HL-60 (cell line): ENCODE results near the gene SIGLEC8.
A peak's percentile ranks its signal among the peaks of the same experiment; 100 is the strongest.

Experiments
- DNase-seq, 2 experiments: peaks; one replicate each; pipeline ENCODE4 v3.0.0-alpha.2; 2010 to 2020; ENCODE audit warnings: low read depth in 1 of 2, low spot score in 1 of 2
- H3K27ac ChIP-seq: fragments of 250-450 bp; sonication (Bioruptor Pico); replicated peaks from 2 replicates; pipeline ENCODE4 v1.5.1; 2020; ENCODE audit warnings: mild to moderate bottlenecking, moderate library complexity
- H3K27me3 ChIP-seq: fragments of 250-450 bp; sonication (Bioruptor Pico); 2 replicates; pipeline ENCODE4 v1.5.1; 2021; ENCODE audit warnings: mild to moderate bottlenecking, moderate library complexity; ENCODE audit not compliant: insufficient read depth, poor library complexity, severe bottlenecking
- H3K4me3 ChIP-seq: replicated peaks from 2 replicates; pipeline ENCODE4 v1.5.1; 2011; ENCODE audit warnings: mild to moderate bottlenecking, control low read depth, low read length; ENCODE audit not compliant: insufficient read depth
- CTCF ChIP-seq: IDR thresholded peaks from one replicate; pipeline ENCODE4 v1.5.1; 2011; ENCODE audit warnings: low read length, control low read depth, inconsistent platforms; ENCODE audit not compliant: insufficient read depth
- GABPA ChIP-seq: IDR thresholded peaks from 2 replicates; pipeline ENCODE4 v1.6.1; 2012; ENCODE audit warnings: low read depth
- POLR2AphosphoS5 ChIP-seq: IDR thresholded peaks from 2 replicates; pipeline ENCODE4 v1.6.1; 2012; ENCODE audit warnings: low read depth
- REST ChIP-seq: IDR thresholded peaks from 2 replicates; pipeline ENCODE4 v1.6.1; 2012; ENCODE audit warnings: low read depth; ENCODE audit not compliant: insufficient replicate concordance
- SPI1 ChIP-seq: IDR thresholded peaks from 2 replicates; pipeline ENCODE4 v1.6.1; 2012; ENCODE audit warnings: low read depth, mild to moderate bottlenecking, borderline replicate concordance

SIGLEC8 gene

GRCh38 chr19:51488491-51488890 lies 30.2 kb upstream of the SIGLEC8 start:
- H3K4me3 ChIP-seq, result no peak overlapping the region
- no peak overlapping the region for H3K27ac ChIP-seq
- no peak for DNase-seq
- TF ChIP-seq SPI1 (no peak), REST (no peak), GABPA (no peak), CTCF (no peak), POLR2AphosphoS5 (no peak)
- H3K27me3 ChIP-seq, result no peaks in the 10 kb centered on the region

GRCh38 chr19:51485960-51486660 lies 27.9 kb upstream of the SIGLEC8 start:
- no peak for TF ChIP-seq POLR2AphosphoS5

DNA sequence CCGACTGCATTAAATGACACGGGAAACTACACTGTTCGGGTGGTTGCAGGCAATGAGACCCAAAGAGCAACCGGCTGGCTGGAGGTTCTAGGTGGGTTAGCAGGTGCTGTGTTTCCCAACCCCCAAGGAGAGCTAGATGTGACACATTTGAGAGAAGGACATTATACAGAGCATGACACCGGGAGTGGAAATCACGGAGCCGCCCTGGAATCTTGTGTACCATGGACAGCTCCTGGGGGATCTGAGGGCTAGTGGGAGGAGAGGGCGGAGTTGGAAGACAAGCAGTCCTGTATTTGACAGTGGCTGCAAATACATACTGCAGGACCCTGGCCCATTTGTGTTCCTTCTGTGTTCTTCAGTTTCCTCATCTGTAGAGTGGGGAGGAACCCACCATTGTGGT lies 22.3 kb upstream of the SIGLEC8 start:
- no peak overlapping the region for H3K27ac ChIP-seq
- H3K4me3 ChIP-seq, result no peak overlapping the region
- TF ChIP-seq REST (peak; percentile 99), GABPA (no peak)
- no peaks in the 10 kb centered on the region for H3K27me3 ChIP-seq
- DNase-seq, result no peak

More at GRCh38 chr19:51485960-51486660, 27.9 kb upstream of the SIGLEC8 start:
- DNase-seq, result no peak
- Histone ChIP-seq H3K4me3 (no peak overlapping the region), H3K27ac (no peak overlapping the region), H3K27me3 (no peaks in the 10 kb centered on the region)

- DNase-seq, result no peak
- TF ChIP-seq GABPA (no peak), SPI1 (no peak), CTCF (no peak), REST (no peak), POLR2AphosphoS5 (no peak)
- no peak overlapping the region for H3K27ac ChIP-seq
- no peaks in the 10 kb centered on the region for H3K27me3 ChIP-seq
- no peak overlapping the region for H3K4me3 ChIP-seq
These were observed 21.5 kb upstream of the SIGLEC8 start for GRCh38 chr19:51479531-51480331.
